OCI-LY1 (cell line): ENCODE results near the gene RNF40.

Source experiments
- H2AFZ ChIP-seq: fragments of 200-600 bp; sonication (generic), shearing (Covaris generic); 2 replicates; pipeline ENCODE4 v1.6.0; 2014; ENCODE audit warnings: antibody characterized with exemption, mild to moderate bottlenecking, low read length
- H3F3A ChIP-seq: fragments of 200-600 bp; sonication (generic), shearing (Covaris generic); 2 replicates; pipeline ENCODE4 v1.6.0; 2014; ENCODE audit warnings: mild to moderate bottlenecking, antibody characterized with exemption, low read length, moderate library complexity; ENCODE audit not compliant: insufficient read depth
- H3K27ac ChIP-seq: fragments of 200-600 bp; sonication (generic); 2 replicates; pipeline ENCODE4 v1.5.1; 2014; ENCODE audit warnings: low read length, mixed run types, mild to moderate bottlenecking, low read depth; ENCODE audit not compliant: poor library complexity, severe bottlenecking
- H3K27me3 ChIP-seq: fragments of 200-600 bp; sonication (generic); 2 replicates; pipeline ENCODE4 v1.6.0; 2014; ENCODE audit warnings: antibody characterized with exemption, mild to moderate bottlenecking, low read length, moderate library complexity; ENCODE audit not compliant: insufficient read depth
- H3K36me3 ChIP-seq: fragments of 200-600 bp; sonication (generic); 2 replicates; pipeline ENCODE4 v1.6.1; 2014; ENCODE audit warnings: mild to moderate bottlenecking, antibody characterized with exemption, low read length, moderate library complexity, mixed read lengths; ENCODE audit not compliant: insufficient read depth
- H3K4me1 ChIP-seq: fragments of 200-600 bp; sonication (generic); 2 replicates; pipeline ENCODE4 v1.5.1; 2014; ENCODE audit warnings: mild to moderate bottlenecking, low read length, moderate library complexity; ENCODE audit not compliant: insufficient read depth, severe bottlenecking
- H3K4me2 ChIP-seq: fragments of 200-600 bp; sonication (generic), shearing (Covaris generic); 2 replicates; pipeline ENCODE4 v1.6.1; 2014; ENCODE audit warnings: low read length
- H3K4me3 ChIP-seq: fragments of 200-600 bp; sonication (generic); 2 replicates; pipeline ENCODE4 v1.5.1; 2014; ENCODE audit warnings: low read length, low read depth, mild to moderate bottlenecking, mixed read lengths; ENCODE audit not compliant: poor library complexity, severe bottlenecking
- H3K79me2 ChIP-seq: fragments of 200-600 bp; shearing (Covaris generic); 2 replicates; pipeline ENCODE4 v1.6.1; 2016; ENCODE audit warnings: mixed run types, low read length, mixed read lengths; ENCODE audit not compliant: insufficient read depth
- H3K9ac ChIP-seq: fragments of 200-600 bp; sonication (generic), shearing (Covaris generic); 2 replicates; pipeline ENCODE4 v1.6.1; 2014; ENCODE audit warnings: mild to moderate bottlenecking, low read length, mixed read lengths
- H3K9me2 ChIP-seq: fragments of 200-600 bp; sonication (generic), shearing (Covaris generic); 2 replicates; pipeline ENCODE4 v1.6.1; 2014; ENCODE audit warnings: low read depth, mild to moderate bottlenecking, low read length, mixed read lengths
- H3K9me3 ChIP-seq: fragments of 200-600 bp; shearing (Covaris generic); 2 replicates; pipeline ENCODE4 v1.6.1; 2014; ENCODE audit warnings: low read length, mixed read lengths
- H4K20me1 ChIP-seq: fragments of 200-600 bp; sonication (generic), shearing (Covaris generic); 2 replicates; pipeline ENCODE4 v1.6.0; 2016; ENCODE audit warnings: mild to moderate bottlenecking, low read length; ENCODE audit not compliant: insufficient read depth
- EZH2 ChIP-seq: fragments of 200-600 bp; sonication (generic), shearing (Covaris generic); IDR thresholded peaks from 2 replicates; pipeline ENCODE4 v1.8.0; 2017; ENCODE audit warnings: borderline replicate concordance, mixed run types, mild to moderate bottlenecking, antibody characterized with exemption, low read length, moderate library complexity, mixed read lengths
- TF ChIP-seq, protein P1 (sequence below): fragments of 200-600 bp; sonication (generic), shearing (Covaris generic); IDR thresholded peaks from 2 replicates; pipeline ENCODE4 v1.5.1; 2017; ENCODE audit warnings: mild to moderate bottlenecking, antibody characterized with exemption, low read length, moderate library complexity, mixed read lengths

RNF40 gene

DNA sequence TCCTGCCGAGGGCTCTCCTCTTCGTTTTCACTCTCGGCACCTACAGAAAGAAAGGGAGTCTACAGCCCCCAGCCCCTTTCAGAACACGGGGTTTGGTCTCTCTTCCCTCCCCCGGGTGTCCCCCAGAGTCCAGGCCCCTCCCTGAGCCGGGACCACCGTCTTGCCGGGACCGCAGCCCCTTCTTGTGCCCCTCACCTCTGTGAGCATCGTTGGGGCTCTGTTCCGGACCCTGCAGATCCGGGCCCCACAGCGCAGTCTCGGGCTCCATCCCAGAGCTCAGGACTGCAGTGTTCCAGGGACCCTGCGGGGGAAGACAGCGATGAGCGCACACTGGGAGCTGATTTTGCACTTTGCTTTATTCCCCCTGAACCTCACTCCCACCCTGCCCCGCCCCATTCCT, 22.1 kb downstream of the RNF40 start:
- Histone ChIP-seq H3K9ac (no peak overlapping the region), H3F3A (no peaks in the 10 kb centered on the region), H3K9me2 (no peaks in the 10 kb centered on the region), H3K4me2 (no peak overlapping the region), H3K27ac (no peak overlapping the region), H3K36me3 (no peaks in the 10 kb centered on the region), H3K4me1 (no peaks in the 10 kb centered on the region), H4K20me1 (no peaks in the 10 kb centered on the region), H3K27me3 (0 out of 2 replicates have a peak, but pooled peaks cover 6% of the 10 kb centered on the region), H3K4me3 (no peak overlapping the region), H3K79me2 (no peaks in the 10 kb centered on the region), H3K9me3 (no peaks in the 10 kb centered on the region), H2AFZ (no peak overlapping the region)
- TF ChIP-seq EZH2, result no peak
- TF ChIP-seq, protein P1, sequence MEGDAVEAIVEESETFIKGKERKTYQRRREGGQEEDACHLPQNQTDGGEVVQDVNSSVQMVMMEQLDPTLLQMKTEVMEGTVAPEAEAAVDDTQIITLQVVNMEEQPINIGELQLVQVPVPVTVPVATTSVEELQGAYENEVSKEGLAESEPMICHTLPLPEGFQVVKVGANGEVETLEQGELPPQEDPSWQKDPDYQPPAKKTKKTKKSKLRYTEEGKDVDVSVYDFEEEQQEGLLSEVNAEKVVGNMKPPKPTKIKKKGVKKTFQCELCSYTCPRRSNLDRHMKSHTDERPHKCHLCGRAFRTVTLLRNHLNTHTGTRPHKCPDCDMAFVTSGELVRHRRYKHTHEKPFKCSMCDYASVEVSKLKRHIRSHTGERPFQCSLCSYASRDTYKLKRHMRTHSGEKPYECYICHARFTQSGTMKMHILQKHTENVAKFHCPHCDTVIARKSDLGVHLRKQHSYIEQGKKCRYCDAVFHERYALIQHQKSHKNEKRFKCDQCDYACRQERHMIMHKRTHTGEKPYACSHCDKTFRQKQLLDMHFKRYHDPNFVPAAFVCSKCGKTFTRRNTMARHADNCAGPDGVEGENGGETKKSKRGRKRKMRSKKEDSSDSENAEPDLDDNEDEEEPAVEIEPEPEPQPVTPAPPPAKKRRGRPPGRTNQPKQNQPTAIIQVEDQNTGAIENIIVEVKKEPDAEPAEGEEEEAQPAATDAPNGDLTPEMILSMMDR, result no peak

DNA sequence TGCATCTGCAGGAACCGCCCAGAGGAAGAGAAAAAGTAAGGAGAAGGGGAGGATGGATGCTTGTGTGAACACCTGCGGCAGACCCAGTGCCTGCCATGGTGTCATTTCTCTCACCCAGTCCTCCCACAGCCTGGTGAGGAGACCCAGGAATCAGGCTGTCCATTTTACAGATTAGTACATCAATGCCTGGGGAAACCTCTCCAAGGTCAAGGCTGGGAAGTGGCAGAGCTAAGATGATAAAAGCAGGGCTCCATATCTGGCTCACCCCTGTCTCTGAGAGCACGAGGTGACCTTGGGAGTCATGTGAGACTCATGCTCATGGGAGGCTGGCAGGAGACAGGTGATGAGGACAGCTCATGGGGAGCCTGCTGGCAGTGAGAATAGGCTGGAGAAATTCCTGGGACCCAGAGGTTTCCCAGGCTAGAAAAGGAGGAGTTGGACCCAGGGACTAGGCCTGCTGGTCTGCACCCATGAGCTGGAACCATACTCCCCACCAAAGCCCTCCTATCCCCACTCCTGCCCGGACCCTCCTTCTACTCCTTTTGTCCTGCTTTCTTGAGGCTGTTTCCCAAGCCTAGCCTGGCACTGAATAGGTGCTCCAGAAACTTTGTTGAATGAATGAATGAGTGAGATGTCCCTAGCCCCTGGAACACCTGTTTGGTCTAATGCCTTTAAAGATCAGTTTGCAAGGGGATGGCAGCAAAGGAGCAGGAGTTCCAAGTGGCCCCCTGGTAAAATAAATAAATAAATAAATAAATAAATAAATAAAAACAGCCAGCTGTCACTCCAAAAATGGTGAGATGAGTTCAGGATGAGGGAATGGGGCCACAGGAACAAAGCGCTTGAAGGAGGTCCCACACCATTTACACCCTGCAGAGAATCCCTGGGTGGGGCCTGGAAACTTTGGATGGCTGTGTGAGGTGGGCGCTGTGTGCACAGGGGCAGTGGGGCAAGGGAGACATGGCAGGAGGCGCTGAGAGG, 23.3 kb downstream of the RNF40 start:
- Histone ChIP-seq H3K9me3 (no peaks in the 10 kb centered on the region), H3K9me2 (no peaks in the 10 kb centered on the region), H3K4me3 (no peak overlapping the region), H3K4me2 (no peak overlapping the region), H3K27me3 (0 out of 2 replicates have a peak, but pooled peaks cover 6% of the 10 kb centered on the region), H3K27ac (no peak overlapping the region), H3K9ac (no peak overlapping the region), H3K79me2 (no peaks in the 10 kb centered on the region), H2AFZ (no peak overlapping the region), H3K36me3 (no peaks in the 10 kb centered on the region), H3F3A (no peaks in the 10 kb centered on the region), H4K20me1 (no peaks in the 10 kb centered on the region), H3K4me1 (no peaks in the 10 kb centered on the region)
- no peak for TF ChIP-seq EZH2
- TF ChIP-seq, protein P1, result no peak

DNA sequence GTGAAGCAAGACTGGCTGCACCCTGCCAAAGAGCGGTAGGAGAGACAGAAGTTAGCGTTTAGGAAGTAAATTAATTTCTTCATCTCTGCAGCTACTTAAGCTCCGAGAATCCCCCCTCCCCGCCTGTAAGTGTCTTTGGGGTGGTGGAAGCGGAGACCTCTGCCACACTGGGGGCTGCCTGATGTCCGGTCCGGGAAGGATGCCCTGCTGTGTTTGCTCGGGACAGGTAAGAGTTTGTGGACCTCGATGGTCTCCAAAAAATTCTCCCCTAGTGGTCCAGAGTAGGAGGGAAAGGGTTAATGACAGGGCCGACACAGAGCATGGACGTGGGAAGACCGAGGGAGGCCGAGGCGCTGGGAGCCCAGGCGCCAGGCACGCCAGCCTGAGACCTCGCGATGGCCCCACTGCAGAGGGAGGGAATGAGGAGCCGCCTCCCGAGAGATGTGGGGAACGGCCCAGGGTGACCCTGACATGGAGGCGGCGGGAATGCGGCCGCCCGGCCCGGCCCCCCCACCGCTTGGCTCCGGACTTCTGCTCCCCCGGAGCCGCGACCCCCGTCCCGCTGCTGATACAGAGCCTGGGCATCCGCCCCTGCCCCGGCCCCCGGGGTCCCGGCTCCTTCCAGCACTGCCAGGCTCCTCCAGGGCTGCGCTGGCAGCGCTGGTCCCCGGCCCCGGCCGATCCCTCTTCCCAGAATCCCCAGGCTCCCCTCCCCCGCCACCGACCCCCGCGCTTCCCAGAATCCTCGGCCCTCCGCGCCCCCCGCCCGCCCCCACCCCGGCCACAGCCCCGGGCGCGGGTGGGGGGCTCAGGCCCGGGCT, 24.2 kb downstream of the RNF40 start:
- Histone ChIP-seq H3K36me3 (no peaks in the 10 kb centered on the region), H3K4me3 (peak overlapping the region; percentile 14), H3K9me3 (no peaks in the 10 kb centered on the region), H3K79me2 (no peaks in the 10 kb centered on the region), H3K9ac (no peak overlapping the region), H3F3A (no peaks in the 10 kb centered on the region), H3K4me1 (no peaks in the 10 kb centered on the region), H3K4me2 (no peak overlapping the region), H3K27me3 (0 out of 2 replicates have a peak, but pooled peaks cover 9% of the 10 kb centered on the region), H4K20me1 (no peaks in the 10 kb centered on the region), H2AFZ (no peak overlapping the region), H3K27ac (no peak overlapping the region), H3K9me2 (no peaks in the 10 kb centered on the region)
- TF ChIP-seq, protein P1, result no peak
- no peak for TF ChIP-seq EZH2
